Common myeloid progenitor, CD34-positive (primary cell): Measurements from ENCODE around the gene COL6A5.

Source experiments
- CTCF ChIA-PET: fragments of 350-600 bp; sonication (Branson Sonifier 250); formaldehyde crosslinking; loops from one replicate; lab custom pipeline; 2021; ENCODE audit warnings: antibody characterized with exemption; lab: Charles Lee
- POLR2A ChIA-PET: fragments of 350-600 bp; sonication (Branson Sonifier 250); formaldehyde crosslinking; loops from one replicate; lab custom pipeline; 2021; ENCODE audit warnings: antibody characterized with exemption; lab: Charles Lee
- DNase-seq, 3 donors: peaks; one replicate each; pipeline versions ENCODE4 v3.0.0 to v3.0.0-alpha.2; 2013
- H3K27ac ChIP-seq, 2 experiments: 1 replicate in 1 of 2; 2 replicates in 1 of 2; pipeline ENCODE4 v1.7.0; 2013; ENCODE audit warnings: inconsistent platforms in 2 of 2, low read length in 2 of 2, mild to moderate bottlenecking in 2 of 2, low read depth in 1 of 2, moderate library complexity in 1 of 2; ENCODE audit not compliant: severe bottlenecking in 2 of 2, insufficient read depth in 1 of 2, poor library complexity in 1 of 2
- H3K27me3 ChIP-seq, 5 experiments: replicated peaks in 2 of 5; 1 replicate in 3 of 5; 2 replicates in 2 of 5; pipeline versions ENCODE4 v1.6.1 to v1.7.0; 2013; ENCODE audit warnings: low read length in 4 of 5, mild to moderate bottlenecking in 2 of 5, moderate library complexity in 2 of 5, inconsistent platforms in 1 of 5; ENCODE audit not compliant: insufficient read depth in 5 of 5, control insufficient read depth in 4 of 5
- H3K36me3 ChIP-seq, 4 experiments: 1 replicate in 2 of 4; 2 replicates in 2 of 4; pipeline versions ENCODE4 v1.6.1 to v1.7.0; 2013; ENCODE audit warnings: low read length in 3 of 4, control low read depth in 1 of 4, mild to moderate bottlenecking in 1 of 4; ENCODE audit not compliant: control insufficient read depth in 4 of 4, insufficient read depth in 4 of 4
- H3K4me1 ChIP-seq, 4 experiments: 1 replicate in 3 of 4; 2 replicates in 1 of 4; pipeline versions ENCODE4 v1.6.1 to v1.7.1; 2013; ENCODE audit warnings: low read length in 3 of 4, mild to moderate bottlenecking in 3 of 4, control low read depth in 1 of 4, inconsistent platforms in 1 of 4, moderate library complexity in 1 of 4; ENCODE audit not compliant: control insufficient read depth in 4 of 4, insufficient read depth in 4 of 4; ENCODE audit errors: control extremely low read depth in 1 of 4
- H3K4me3 ChIP-seq, 7 experiments: 1 replicate in 4 of 7; 2 replicates in 3 of 7; pipeline versions ENCODE4 v1.5.1 to v1.7.0; 2013; ENCODE audit warnings: mild to moderate bottlenecking in 7 of 7, low read length in 6 of 7, moderate library complexity in 6 of 7, inconsistent platforms in 2 of 7, low read depth in 2 of 7, control low read depth in 1 of 7; ENCODE audit not compliant: insufficient read depth in 4 of 7, control insufficient read depth in 1 of 7; ENCODE audit errors: extremely low read depth in 1 of 7
- H3K9me3 ChIP-seq, 5 experiments: 1 replicate in 4 of 5; 2 replicates in 1 of 5; pipeline versions ENCODE4 v1.6.1 to v1.7.1; 2013; ENCODE audit warnings: low read length in 4 of 5, mild to moderate bottlenecking in 2 of 5, inconsistent platforms in 1 of 5, low read depth in 1 of 5, moderate library complexity in 1 of 5; ENCODE audit not compliant: control insufficient read depth in 4 of 5, insufficient read depth in 2 of 5; ENCODE audit errors: control extremely low read depth in 1 of 5
- WGBS: methylation state at CpG from one replicate; pipeline ENCODE4 v1.1.5; 2013; ENCODE audit not compliant: insufficient coverage; 5-methylcytosine and 5-hydroxymethylcytosine counted together

The COL6A5 gene

DNA sequence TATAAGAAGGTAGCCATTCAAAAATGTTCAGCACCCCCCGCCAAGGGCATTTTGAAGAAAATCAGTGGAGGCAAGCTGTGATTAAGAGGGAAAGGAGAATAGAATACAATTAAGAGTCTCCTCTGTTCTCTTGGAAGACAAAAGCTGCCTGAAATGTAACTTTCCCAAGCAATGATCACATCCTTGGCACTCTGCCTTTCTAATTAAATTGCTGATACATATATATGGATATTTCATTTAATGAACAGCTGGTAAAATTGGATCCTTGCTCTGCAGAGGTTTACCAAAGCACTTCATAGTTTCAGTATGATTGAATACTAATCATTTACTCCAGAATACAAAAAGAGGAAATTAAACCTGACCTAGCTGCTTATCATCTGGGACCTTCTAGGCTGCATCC, 182.0 kb downstream of the COL6A5 start:
- peak in 1 of 3 donors; percentile 12 for DNase-seq
- WGBS: 100% methylated on average over 1 of the region's 1 CpG
- no peak overlapping the region for H3K4me3 ChIP-seq
- ChIA-PET CTCF (interaction anchor here (0.9 to 2.1 kb wide), 3 partner anchors 11 to 13 kb away, joined by 3 to 8 read pairs (median 3); no protein-coding TSS in a partner anchor), POLR2A (no interaction called here)
- no peak overlapping the region for H3K27ac ChIP-seq
- H3K4me1 ChIP-seq: no peaks in the 10 kb centered on the region
- H3K36me3 ChIP-seq: no peaks in the 10 kb centered on the region
- H3K9me3 ChIP-seq: no peaks in the 10 kb centered on the region
- H3K27me3 ChIP-seq: peaks cover 0 to 22% (median 12%) of the 10 kb centered on the region in 5 experiments

DNA sequence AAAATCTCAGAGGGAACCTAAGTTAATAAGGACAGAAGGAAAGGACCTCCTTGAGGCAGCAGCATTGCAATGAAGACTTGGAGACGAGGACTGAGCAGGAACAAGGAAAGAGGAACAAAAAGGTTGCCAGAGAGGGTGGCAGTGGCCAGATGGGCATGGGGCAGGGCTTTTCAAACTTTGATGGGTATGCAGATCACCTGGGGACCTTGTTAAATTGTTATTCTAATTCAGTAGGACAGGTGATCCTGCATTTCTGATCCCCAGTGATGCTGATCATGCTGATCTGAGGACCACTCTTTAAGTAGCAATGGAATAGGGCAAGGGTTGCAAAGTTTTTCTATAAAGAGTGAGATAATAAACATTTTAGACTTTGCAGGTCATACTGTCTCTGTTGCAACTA, 182.6 kb downstream of the COL6A5 start:
- CTCF ChIA-PET: interaction anchor here (1.6 to 2.1 kb wide), 2 partner anchors 10 to 14 kb away, joined by 3 to 8 read pairs; no protein-coding TSS in a partner anchor
- WGBS: 56% methylated on average over 1 of the region's 1 CpG
- H3K27ac ChIP-seq: no peak overlapping the region

DNA sequence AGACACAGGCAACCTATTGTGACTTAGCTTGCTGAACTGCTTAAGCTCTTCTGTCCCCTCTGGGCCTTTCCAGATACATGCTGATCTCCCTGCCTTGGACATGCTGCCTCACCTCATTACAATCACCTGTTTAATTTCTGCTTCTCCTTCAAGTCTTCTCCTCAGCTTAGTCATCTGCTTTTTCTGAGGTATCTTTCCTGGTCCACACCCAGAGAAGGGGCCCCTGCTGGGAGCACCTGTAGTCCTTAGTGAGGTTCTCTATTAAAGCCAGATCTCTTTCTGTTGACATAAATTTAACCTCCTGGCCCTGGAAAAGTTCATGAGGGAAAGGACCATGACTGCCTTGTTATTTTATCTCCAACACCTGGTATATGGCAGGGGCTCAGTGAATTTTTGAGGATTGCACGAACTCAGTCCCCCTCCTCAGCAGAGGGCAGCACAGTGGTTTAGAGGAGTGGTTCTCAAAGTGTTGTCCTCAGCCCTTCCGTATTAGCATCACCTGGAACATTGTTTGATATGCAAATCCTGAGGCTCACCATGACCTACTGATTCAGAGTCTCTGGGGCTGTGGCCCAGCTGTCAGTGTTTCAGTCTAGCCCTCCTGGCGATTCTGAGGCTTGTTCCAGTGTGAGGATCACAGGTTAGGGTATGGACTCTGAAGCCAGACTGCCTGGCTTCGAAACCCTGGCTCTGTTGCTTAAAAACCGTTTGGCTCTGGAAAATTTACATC, 184.2 kb downstream of the COL6A5 start:
- ChIA-PET CTCF (no interaction called here), POLR2A (no interaction called here)
- Histone ChIP-seq H3K27me3 (peaks cover 0 to 11% (median 5%) of the 10 kb centered on the region in 5 experiments), H3K4me1 (no peaks in the 10 kb centered on the region), H3K9me3 (no peaks in the 10 kb centered on the region), H3K4me3 (no peak overlapping the region), H3K27ac (no peak overlapping the region), H3K36me3 (no peaks in the 10 kb centered on the region)
- WGBS: 96% methylated on average over 3 of the region's 5 CpGs
- DNase-seq: no peak

More for the DNA sequence above, 182.6 kb downstream of the COL6A5 start:
- H3K4me1 ChIP-seq: no peaks in the 10 kb centered on the region
- no peaks in the 10 kb centered on the region for H3K36me3 ChIP-seq
- no peak overlapping the region for H3K4me3 ChIP-seq
- no peak for DNase-seq
- POLR2A ChIA-PET: no interaction called here
- H3K27me3 ChIP-seq: peaks cover 0 to 19% (median 10%) of the 10 kb centered on the region in 5 experiments
- H3K9me3 ChIP-seq: no peaks in the 10 kb centered on the region

DNA sequence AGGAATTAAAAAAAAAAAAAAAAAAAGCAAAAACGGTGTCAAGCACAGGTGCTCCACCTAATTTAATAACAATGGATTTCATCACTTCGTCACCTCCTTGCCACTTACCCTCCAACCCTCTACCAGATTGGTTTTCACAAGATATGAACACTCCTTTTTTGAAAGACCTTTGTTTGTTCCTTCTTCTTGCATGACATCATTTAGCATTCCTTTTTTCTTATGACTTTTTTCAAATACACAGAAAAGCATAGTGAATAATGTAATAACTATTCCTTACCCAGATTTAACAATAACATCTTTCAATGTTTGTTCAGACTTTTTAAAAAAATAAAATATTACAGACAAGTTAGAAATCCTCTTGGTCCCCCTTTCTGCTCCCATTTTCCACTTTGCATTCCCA, 187.8 kb downstream of the COL6A5 start:
- no peak overlapping the region for H3K27ac ChIP-seq
- ChIA-PET CTCF (no interaction called here), POLR2A (no interaction called here)
- 100% methylated on average over 1 of the region's 2 CpGs for WGBS
- H3K27me3 ChIP-seq: peaks cover 0 to 7% (median 1%) of the 10 kb centered on the region in 5 experiments
- no peaks in the 10 kb centered on the region for H3K4me1 ChIP-seq
- H3K9me3 ChIP-seq: no peaks in the 10 kb centered on the region
- H3K36me3 ChIP-seq: no peaks in the 10 kb centered on the region
- H3K4me3 ChIP-seq: no peak overlapping the region
- no peak for DNase-seq
